HFFc6 (cell line): ENCODE measurements around the gene SLC22A3. TPM values are rescaled to one million over a fixed set of nuclear protein-coding genes. Genes with fewer than 3 reads are reported as not detected.

Experiments
- DNase-seq: peaks from one replicate; pipeline ENCODE4 v3.0.0-alpha.2; 2018
- H3K27ac Mint-ChIP-seq: 2 replicates; pipeline ENCODE4 v1.8.0; 2020; ENCODE audit warnings: mild to moderate bottlenecking, mixed read lengths
- H3K27me3 Mint-ChIP-seq: 2 replicates; pipeline ENCODE4 v1.8.0; 2021; ENCODE audit warnings: mild to moderate bottlenecking, moderate library complexity, mixed read lengths; ENCODE audit not compliant: insufficient read depth
- H3K36me3 Mint-ChIP-seq: 2 replicates; pipeline ENCODE4 v1.8.0; 2021; ENCODE audit warnings: low read depth, mixed read lengths
- H3K4me1 Mint-ChIP-seq: 2 replicates; pipeline ENCODE4 v1.8.0; 2020; ENCODE audit warnings: low read depth, mixed read lengths
- H3K4me3 Mint-ChIP-seq: 2 replicates; pipeline ENCODE4 v1.8.0; 2020; ENCODE audit warnings: mild to moderate bottlenecking, moderate library complexity, mixed read lengths
- H3K9me3 Mint-ChIP-seq: 2 replicates; pipeline ENCODE4 v1.8.0; 2020; ENCODE audit warnings: mild to moderate bottlenecking, mixed read lengths
- CTCF ChIP-seq: fragments of 200-600 bp; sonication (generic); IDR thresholded peaks from 2 replicates; pipeline ENCODE4 v1.5.0; 2021; ENCODE audit warnings: antibody characterized with exemption, mild to moderate bottlenecking
- total RNA-seq, 6 experiments: library from RNA; stranded (reverse); fragmentation: NEBNext Ultra II Directional; extraction: Animal tissue kit (Norgen Biotek cat#: 25700); gene quantifications; 2 replicates in 1 of 6; 3 replicates in 5 of 6; pipeline ENCODE4 v1.2.3, GENCODE V29; 2021

SLC22A3 gene
- total RNA-seq, 6 experiments from 2014 or later, result not detected

GRCh38 chr6:160477901-160478300 lies 129.7 kb downstream of the SLC22A3 start:
- Mint-ChIP-seq H3K4me1 (no peaks in the 10 kb centered on the region), H3K27ac (no peak overlapping the region), H3K36me3 (peaks cover 13% of the 10 kb centered on the region), H3K4me3 (no peak overlapping the region), H3K27me3 (no peaks in the 10 kb centered on the region; the same call in 1 of the 2 replicates), H3K9me3 (peaks cover 8% of the 10 kb centered on the region)
- no peak for DNase-seq
- no peak for TF ChIP-seq CTCF

- no peak for DNase-seq
- no peak for TF ChIP-seq CTCF
- peaks cover 6% of the 10 kb centered on the region; the same call in 1 of the 2 replicates for H3K36me3 Mint-ChIP-seq
- H3K27me3 Mint-ChIP-seq, result peaks cover 2% of the 10 kb centered on the region; the same call in 1 of the 2 replicates
- H3K9me3 Mint-ChIP-seq, result peaks cover under 1% of the 10 kb centered on the region; the same call in 1 of the 2 replicates
- H3K4me3 Mint-ChIP-seq, result no peak overlapping the region
- no peaks in the 10 kb centered on the region for H3K4me1 Mint-ChIP-seq
- H3K27ac Mint-ChIP-seq, result no peak overlapping the region
Measured at GRCh38 chr6:160487116-160487515, 138.9 kb downstream of the SLC22A3 start.

GRCh38 chr6:160489091-160489490 lies 140.9 kb downstream of the SLC22A3 start:
- no peak for TF ChIP-seq CTCF
- H3K36me3 Mint-ChIP-seq, result no peaks in the 10 kb centered on the region
- H3K4me1 Mint-ChIP-seq, result no peaks in the 10 kb centered on the region
- H3K9me3 Mint-ChIP-seq, result no peaks in the 10 kb centered on the region
- H3K27me3 Mint-ChIP-seq, result no peaks in the 10 kb centered on the region; the same call in 1 of the 2 replicates
- H3K4me3 Mint-ChIP-seq, result no peak overlapping the region
- H3K27ac Mint-ChIP-seq, result no peak overlapping the region
- no peak for DNase-seq

GRCh38 chr6:160494576-160494975 lies 146.4 kb downstream of the SLC22A3 start:
- H3K36me3 Mint-ChIP-seq, result no peaks in the 10 kb centered on the region
- DNase-seq, result no peak
- peaks cover 3% of the 10 kb centered on the region for H3K27me3 Mint-ChIP-seq
- H3K4me1 Mint-ChIP-seq, result no peaks in the 10 kb centered on the region
- H3K9me3 Mint-ChIP-seq, result no peaks in the 10 kb centered on the region; the same call in 1 of the 2 replicates
- H3K27ac Mint-ChIP-seq, result no peak overlapping the region
- H3K4me3 Mint-ChIP-seq, result no peak overlapping the region
- TF ChIP-seq CTCF, result no peak

- no peak for TF ChIP-seq CTCF
- Mint-ChIP-seq H3K4me1 (no peaks in the 10 kb centered on the region), H3K27ac (no peak overlapping the region), H3K36me3 (no peaks in the 10 kb centered on the region), H3K9me3 (peaks cover 11% of the 10 kb centered on the region), H3K4me3 (no peak overlapping the region), H3K27me3 (peaks cover 3% of the 10 kb centered on the region)
- DNase-seq, result no peak
Measured at GRCh38 chr6:160500639-160501038, 152.5 kb downstream of the SLC22A3 start.

Other genes with a start within 250 kb of the SLC22A3 start
- gene SLC22A1, start 226.6 kb upstream of the SLC22A3 start, total RNA-seq, result under 1 TPM in 4 of 6 experiments, not detected in 2; 0.12 to 0.33 (median 0.21) TPM
- not detected for gene SLC22A2, start 89.6 kb upstream of the SLC22A3 start, total RNA-seq